Endothelial cell of umbilical vein (primary cell): ENCODE results near the gene NFATC2. TPM values are rescaled to one million over a fixed set of nuclear protein-coding genes. Genes with fewer than 3 reads are reported as not detected.

Source experiments
- BruUV-seq: library from RNA; stranded (reverse); fragments of 400-500 nt; replicated peaks from 2 replicates; lab custom pipeline; 2021; lab: Mats Ljungman, UMichigan
- CTCF ChIA-PET: fragments of 300-600, 350-600 bp; sonication (Branson Sonifier 250); formaldehyde crosslinking; loops from one replicate; lab custom pipeline; 2021; ENCODE audit warnings: antibody characterized with exemption, inconsistent platforms; lab: Charles Lee
- POLR2A ChIA-PET: fragments of 300-600, 350-600 bp; sonication (Branson Sonifier 250); formaldehyde crosslinking; loops from one replicate; lab custom pipeline; 2021; ENCODE audit warnings: antibody characterized with exemption, inconsistent platforms; lab: Charles Lee
- DNase-seq: peaks from one replicate; pipeline ENCODE4 v3.0.0-alpha.2; 2011; ENCODE audit warnings: low read depth, low spot score
- FAIRE-seq: peaks from 2 replicates; lab custom pipeline; 2011; peaks lifted over from hg19 to GRCh38; lab: Jason Lieb, UNC
- H2AFZ ChIP-seq: 2 replicates; pipeline ENCODE4 v1.6.0; 2012; ENCODE audit warnings: low read depth, low read length, control low read depth, inconsistent platforms
- H3K27ac ChIP-seq: 2 replicates; pipeline ENCODE4 v1.5.1; 2011; ENCODE audit warnings: low read depth, mild to moderate bottlenecking, control low read depth, low read length, moderate library complexity; ENCODE audit not compliant: insufficient read depth
- H3K27me3 ChIP-seq, 2 experiments: 2 replicates each; pipeline versions ENCODE4 v1.6.0 to v1.6.1; 2011; ENCODE audit warnings: low read length in 2 of 2, mixed read lengths in 1 of 2; ENCODE audit not compliant: control insufficient read depth in 2 of 2, insufficient read depth in 2 of 2
- H3K36me3 ChIP-seq, 2 experiments: 2 replicates in 1 of 2; 3 replicates in 1 of 2; pipeline ENCODE4 v1.5.1; 2011; ENCODE audit warnings: low read length in 2 of 2, mild to moderate bottlenecking in 1 of 2, moderate library complexity in 1 of 2; ENCODE audit not compliant: control insufficient read depth in 2 of 2, insufficient read depth in 2 of 2; ENCODE audit errors: extremely low read depth in 1 of 2
- H3K4me1 ChIP-seq: 3 replicates; pipeline ENCODE4 v1.5.1; 2011; ENCODE audit warnings: mild to moderate bottlenecking, low read length; ENCODE audit not compliant: control insufficient read depth, insufficient read depth; ENCODE audit errors: extremely low read depth
- H3K4me2 ChIP-seq: 2 replicates; pipeline ENCODE4 v1.6.1; 2011; ENCODE audit warnings: low read length, control low read depth, mixed read lengths; ENCODE audit not compliant: insufficient read depth
- H3K4me3 ChIP-seq, 3 experiments: fragments of 200-600 bp in 1 of 3; sonication (generic), shearing (Covaris generic) in 1 of 3; replicated peaks in 1 of 3; 2 replicates each; pipeline ENCODE4 v1.5.1; 2011 to 2016; ENCODE audit warnings: control low read depth in 3 of 3, low read length in 3 of 3, mild to moderate bottlenecking in 2 of 3, inconsistent platforms in 1 of 3, low read depth in 1 of 3, moderate library complexity in 1 of 3; ENCODE audit not compliant: insufficient read depth in 1 of 3
- H3K79me2 ChIP-seq: 2 replicates; pipeline ENCODE4 v1.6.0; 2012; ENCODE audit warnings: low read length, inconsistent platforms; ENCODE audit not compliant: control insufficient read depth, insufficient read depth
- H3K9ac ChIP-seq: replicated peaks from 2 replicates; pipeline ENCODE3; 2011; ENCODE audit warnings: low read length, control low read depth; ENCODE audit not compliant: insufficient read depth; ENCODE audit errors: extremely low read depth
- H3K9me1 ChIP-seq: replicated peaks from 3 replicates; pipeline ENCODE4 v1.6.0; 2011; ENCODE audit warnings: mild to moderate bottlenecking, low read length; ENCODE audit not compliant: control insufficient read depth, insufficient read depth; ENCODE audit errors: extremely low read depth
- H3K9me3 ChIP-seq: replicated peaks from 2 replicates; pipeline ENCODE4 v1.5.1; 2012; ENCODE audit warnings: low read length, inconsistent platforms; ENCODE audit not compliant: control insufficient read depth, insufficient read depth
- H4K20me1 ChIP-seq: replicated peaks from 2 replicates; pipeline ENCODE3; 2011; ENCODE audit warnings: mild to moderate bottlenecking, low read length; ENCODE audit not compliant: control insufficient read depth, insufficient read depth; ENCODE audit errors: extremely low read depth
- EZH2 ChIP-seq: IDR thresholded peaks from 2 replicates; pipeline ENCODE4 v1.6.1; 2012; ENCODE audit warnings: borderline replicate concordance, low read depth, mild to moderate bottlenecking, moderate library complexity, low read length, inconsistent platforms; ENCODE audit not compliant: severe bottlenecking
- FOS ChIP-seq: IDR thresholded peaks from 2 replicates; pipeline ENCODE4 v1.6.1; 2011; ENCODE audit warnings: mild to moderate bottlenecking, low read length, moderate library complexity, borderline replicate concordance; ENCODE audit not compliant: insufficient read depth
- GATA2 ChIP-seq: IDR thresholded peaks from 2 replicates; pipeline ENCODE4 v1.7.0; 2011; ENCODE audit warnings: low read depth, mild to moderate bottlenecking, moderate library complexity, mixed read lengths, low read length; ENCODE audit not compliant: insufficient read length, insufficient read depth
- JUN ChIP-seq: IDR thresholded peaks from 2 replicates; pipeline ENCODE4 v1.6.1; 2011; ENCODE audit warnings: borderline replicate concordance, low read depth; ENCODE audit not compliant: insufficient read length, insufficient read depth
- MYC ChIP-seq: IDR thresholded peaks from one replicate; pipeline ENCODE4 v1.6.1; 2011; ENCODE audit warnings: mild to moderate bottlenecking, low read depth, low read length
- POLR2A ChIP-seq: IDR thresholded peaks from 2 replicates; pipeline ENCODE4 v1.6.1; 2012; ENCODE audit warnings: low read depth, mild to moderate bottlenecking, control low read depth, low read length
- POLR2AphosphoS5 ChIP-seq: IDR thresholded peaks from 2 replicates; pipeline ENCODE4 v1.6.1; 2012; ENCODE audit warnings: low read depth, mild to moderate bottlenecking, control low read depth, low read length, moderate library complexity; ENCODE audit not compliant: insufficient read depth
- dilution Hi-C: fragments of 300-500 bp; cut with MboI; formaldehyde crosslinking; loops from one replicate; pipeline ENCODE4 v1.15.0; 2019; ENCODE audit warnings: low sequenced_read_pairs; ENCODE audit not compliant: extremely low pct_ligation_motif_present
- intact Hi-C: fragments of 100-400 bp; cut with micrococcal nuclease; formaldehyde crosslinking; loops from one replicate; pipeline ENCODE4 v1.10.0; 2022
- polyA plus RNA-seq, 4 experiments: library from polyadenylated mRNA; depleted of rRNA in 3 of 4; stranded (reverse) in 3 of 4; unstranded in 1 of 4; fragments of >200 nt; gene quantifications; 2 replicates each; pipeline versions ENCODE4 v1.2.1 to v1.2.3, GENCODE V29; 2011 to 2012; ENCODE audit warnings: missing spikeins in 1 of 4
- total RNA-seq: library from RNA; stranded (reverse); gene quantifications from 2 replicates; pipeline ENCODE4 v1.2.3, GENCODE V29; 2021
- TF ChIP-seq, protein P1 (sequence below), 2 donors: IDR thresholded peaks; 1 replicate in 1 of 2; 2 replicates in 1 of 2; pipeline ENCODE4 v1.5.1; 2011; ENCODE audit warnings: low read length in 2 of 2, mild to moderate bottlenecking in 2 of 2, moderate library complexity in 2 of 2, control low read depth in 1 of 2, inconsistent platforms in 1 of 2, low read depth in 1 of 2; ENCODE audit not compliant: insufficient read depth in 1 of 2; ENCODE audit errors: extremely low read depth in 1 of 2
- TF ChIP-seq, protein P2 (sequence below): IDR thresholded peaks from 2 replicates; pipeline ENCODE4 v1.6.1; 2011; ENCODE audit not compliant: insufficient read depth, insufficient read length

Gene NFATC2
- total and polyA plus RNA-seq, 2 donors (not counting 3 experiments of a cell fraction or from before 2014, with no cell fraction given), result 3.1 to 13.0 TPM

DNA sequence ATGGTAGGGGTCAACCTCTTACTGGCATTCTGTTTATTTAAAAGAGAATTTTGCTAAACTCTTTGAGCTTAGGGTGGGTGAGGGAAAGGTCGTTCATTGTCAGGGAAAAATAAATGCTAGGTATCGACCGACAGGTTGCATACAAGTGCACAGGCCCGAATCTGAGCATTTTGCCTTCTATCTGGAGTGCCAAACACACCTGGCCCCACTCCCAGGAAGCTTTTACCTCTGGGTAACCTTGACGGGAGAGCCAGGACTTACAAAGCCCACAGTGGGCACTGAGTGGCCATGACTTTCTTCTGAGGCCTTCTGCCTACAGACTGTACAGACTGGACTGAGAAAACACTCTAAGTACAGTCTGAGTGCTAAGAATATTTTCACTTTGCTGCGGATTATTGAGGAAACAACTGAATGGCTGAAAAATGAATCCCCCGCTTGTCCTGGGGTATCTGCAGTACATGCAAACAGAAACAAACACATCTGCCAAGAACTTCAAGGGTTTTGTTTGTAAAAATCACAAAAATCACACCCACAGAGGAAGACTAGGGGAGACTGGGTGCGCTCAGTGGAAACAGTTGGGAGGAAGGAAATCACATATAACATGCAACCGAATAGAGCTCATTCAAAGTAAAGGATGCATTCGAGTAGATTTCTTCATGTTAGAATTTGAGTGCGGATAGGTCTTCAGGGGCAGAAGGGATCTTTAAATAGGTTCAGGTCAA lies 152.8 kb downstream of the NFATC2 start:
- FAIRE-seq, result no peak
- Histone ChIP-seq H2AFZ (no peak overlapping the region), H3K36me3 (no peaks in the 10 kb centered on the region), H3K4me1 (peaks cover 56% of the 10 kb centered on the region), H3K27ac (peak overlapping the region; percentile 63), H3K4me3 (no peak overlapping the region), H3K79me2 (no peaks in the 10 kb centered on the region), H3K27me3 (no peaks in the 10 kb centered on the region), H3K9me3 (no peaks in the 10 kb centered on the region), H3K9ac (peak overlapping the region; percentile 25), H3K4me2 (peak overlapping the region; percentile 61), H4K20me1 (no peaks in the 10 kb centered on the region), H3K9me1 (no peaks in the 10 kb centered on the region)
- BruUV-seq, result no TSS peak
- intact Hi-C loops (loop anchor here (5.0 kb wide), 1 partner anchor 103 kb away; no protein-coding TSS in a partner anchor), dilution Hi-C loops (no loop called here)
- CTCF ChIA-PET, result interaction anchor here (0.9 to 2.3 kb wide), 16 partner anchors 9 to 402 kb away, joined by 3 to 30 read pairs (median 4); no protein-coding TSS in a partner anchor
- POLR2A ChIA-PET, result interaction anchor here (0.6 kb wide), 1 partner anchor 205 kb away, joined by 3 read pairs; no protein-coding TSS in a partner anchor
- no peak for TF ChIP-seq JUN
- no peak for TF ChIP-seq FOS
- TF ChIP-seq POLR2AphosphoS5, result no peak
- TF ChIP-seq, protein P1, sequence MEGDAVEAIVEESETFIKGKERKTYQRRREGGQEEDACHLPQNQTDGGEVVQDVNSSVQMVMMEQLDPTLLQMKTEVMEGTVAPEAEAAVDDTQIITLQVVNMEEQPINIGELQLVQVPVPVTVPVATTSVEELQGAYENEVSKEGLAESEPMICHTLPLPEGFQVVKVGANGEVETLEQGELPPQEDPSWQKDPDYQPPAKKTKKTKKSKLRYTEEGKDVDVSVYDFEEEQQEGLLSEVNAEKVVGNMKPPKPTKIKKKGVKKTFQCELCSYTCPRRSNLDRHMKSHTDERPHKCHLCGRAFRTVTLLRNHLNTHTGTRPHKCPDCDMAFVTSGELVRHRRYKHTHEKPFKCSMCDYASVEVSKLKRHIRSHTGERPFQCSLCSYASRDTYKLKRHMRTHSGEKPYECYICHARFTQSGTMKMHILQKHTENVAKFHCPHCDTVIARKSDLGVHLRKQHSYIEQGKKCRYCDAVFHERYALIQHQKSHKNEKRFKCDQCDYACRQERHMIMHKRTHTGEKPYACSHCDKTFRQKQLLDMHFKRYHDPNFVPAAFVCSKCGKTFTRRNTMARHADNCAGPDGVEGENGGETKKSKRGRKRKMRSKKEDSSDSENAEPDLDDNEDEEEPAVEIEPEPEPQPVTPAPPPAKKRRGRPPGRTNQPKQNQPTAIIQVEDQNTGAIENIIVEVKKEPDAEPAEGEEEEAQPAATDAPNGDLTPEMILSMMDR (IDR thresholded peaks at IDR 0.05; ENCODE audit: extremely low read depth in 1 of 2, insufficient read depth in 1 of 2, low read depth in 1 of 2, low read length in 2 of 2), result no peak
- TF ChIP-seq EZH2, result no peak
- TF ChIP-seq, protein P2, sequence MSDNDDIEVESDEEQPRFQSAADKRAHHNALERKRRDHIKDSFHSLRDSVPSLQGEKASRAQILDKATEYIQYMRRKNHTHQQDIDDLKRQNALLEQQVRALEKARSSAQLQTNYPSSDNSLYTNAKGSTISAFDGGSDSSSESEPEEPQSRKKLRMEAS, result no peak
- TF ChIP-seq GATA2, result no peak
- no peak for TF ChIP-seq MYC
- no peak for TF ChIP-seq POLR2A
- peak; percentile 25 for DNase-seq
